Psoas muscle (tissue), 8 donors: ENCODE results near the gene ATP9A. TPM values are rescaled to one million over a fixed set of nuclear protein-coding genes. Genes with fewer than 3 reads are reported as not detected.
"Not testable (repeated sequence)": the region's sequence is repeated elsewhere in the genome, so short reads cannot be mapped to it uniquely, and the experiment has no call there.

Source experiments
- ATAC-seq, 4 donors: fragments of 200-7000 bp; cut with Tn5 transposase; one replicate each; pipeline ENCODE4 v1.9.1; 2020; ENCODE audit warnings: moderate library complexity in 3 of 4, mild to moderate bottlenecking in 2 of 4
- DNase-seq, 2 donors: peaks; one replicate each; pipeline ENCODE4 v3.0.0-alpha.2; 2020
- H3K27ac ChIP-seq: fragments of 200-600 bp; one replicate; pipeline ENCODE4 v1.8.0; 2022
- H3K27me3 ChIP-seq, 3 donors: fragments of 200-600 bp in 1 of 3; one replicate each; pipeline versions ENCODE4 v1.6.1 to v1.8.0; 2013 to 2022; ENCODE audit warnings: low read length in 2 of 3, mild to moderate bottlenecking in 2 of 3, moderate library complexity in 1 of 3; ENCODE audit not compliant: insufficient read depth in 3 of 3
- H3K36me3 ChIP-seq, 2 donors: fragments of 200-600 bp in 1 of 2; one replicate each; pipeline versions ENCODE4 v1.6.1 to v1.8.0; 2013 to 2022; ENCODE audit warnings: low read depth in 1 of 2, mild to moderate bottlenecking in 1 of 2, moderate library complexity in 1 of 2; ENCODE audit not compliant: insufficient read depth in 1 of 2
- H3K4me1 ChIP-seq: fragments of 200-600 bp; one replicate; pipeline ENCODE4 v1.8.0; 2022
- H3K4me3 ChIP-seq: fragments of 200-600 bp; one replicate; pipeline ENCODE4 v1.8.0; 2022; ENCODE audit warnings: mild to moderate bottlenecking
- H3K9me3 ChIP-seq: fragments of 200-600 bp; one replicate; pipeline ENCODE4 v1.8.0; 2022
- WGBS, 3 donors: extraction: QIAGEN DNeasy Blood & Tissue Kit; methylation state at CpG; one replicate each; pipeline versions ENCODE4 v1.1.6 to v1.1.7; 2013; 5-methylcytosine and 5-hydroxymethylcytosine counted together
- intact Hi-C, 2 donors: fragments of 100-400 bp; cut with DNase I; formaldehyde crosslinking; loops; one replicate each; pipeline versions ENCODE4 v1.11.0 to v1.14.2; 2022
- polyA plus RNA-seq, 3 donors: library from polyadenylated mRNA; stranded (reverse); fragments of 200-250 nt; gene quantifications; one replicate each; pipeline ENCODE4 v1.2.3, GENCODE V29; 2013
- total RNA-seq, 4 donors: library from RNA; stranded (reverse); fragmentation: NEBNext Ultra II Directional in 2 of 4; extraction: Animal tissue kit (Norgen Biotek cat#: 25700) in 2 of 4; gene quantifications; one replicate each; pipeline versions ENCODE4 v1.2.1 to v1.2.4, GENCODE V29; 2021 to 2023
- TF ChIP-seq, protein P1 (sequence below): fragments of 200-600 bp; IDR thresholded peaks from one replicate; pipeline ENCODE4 v1.8.0; 2022; ENCODE audit warnings: antibody characterized with exemption
- donor health status: healthy with polysubstance abuse.
- donor health status: DM: no; HTN: no; CAD: no; lungs with moderate emphysema.
- donor health status: Bipolar disorder and iron deficiency.
- donor health status: healthy.
- donor health status: DM: yes; HTN: yes; CAD: no.
- donor health status: DM: no; HTN: no; CAD: no.
- donor health status: DM: no; HTN: no; CAD: no.
- donor health status: DM: yes; HTN: yes; CAD: no.

The ATP9A gene
- total and polyA plus RNA-seq, 7 donors = 1.8 to 42.3 (median 17.2) TPM

DNA sequence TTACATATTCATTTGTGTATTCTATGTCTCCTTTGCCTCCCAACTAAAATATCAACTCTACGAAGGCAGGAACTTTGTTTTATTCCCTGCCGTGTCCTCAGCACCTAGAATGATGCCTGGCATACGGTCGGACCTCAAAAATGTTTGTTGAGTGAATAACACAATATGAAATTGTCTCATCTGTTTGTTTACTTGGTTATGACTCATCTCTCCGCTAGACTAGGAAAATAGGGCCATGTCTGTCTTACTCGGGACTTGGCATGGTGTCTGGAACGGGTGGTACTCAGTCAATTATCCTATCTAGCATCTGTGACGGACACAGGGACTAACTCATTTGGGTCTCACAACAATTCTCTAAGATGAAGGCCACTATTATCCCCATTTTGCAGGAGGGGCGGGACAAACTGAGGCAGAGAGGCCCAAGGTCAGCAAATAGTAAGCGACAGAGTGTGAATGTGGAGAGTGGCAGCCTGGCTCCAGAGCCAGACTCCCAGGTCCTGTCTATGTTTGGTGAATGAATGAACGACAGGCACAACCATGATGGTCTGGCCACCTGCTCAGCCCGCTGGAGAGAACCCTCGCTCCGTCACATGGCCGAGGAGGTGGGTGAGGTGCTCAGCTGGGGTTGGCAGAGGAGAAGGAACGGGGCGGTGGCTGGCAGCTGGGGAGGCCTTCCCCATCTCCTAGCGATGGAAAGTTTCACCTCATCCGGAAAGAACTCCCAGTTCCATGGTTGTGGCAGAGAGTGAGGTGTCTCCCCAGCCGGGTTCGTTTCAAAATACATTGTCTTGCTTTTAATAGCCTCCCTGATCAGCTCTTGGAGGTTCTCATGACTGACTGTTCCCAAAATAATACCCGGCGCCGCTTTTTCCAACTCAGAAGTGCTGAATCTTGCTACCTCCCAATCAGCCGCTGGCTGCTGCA lies 198.1 kb downstream of the ATP9A start:
- H3K4me3 ChIP-seq = peak overlapping the region; percentile 49
- intact Hi-C loops = no loop called here
- TF ChIP-seq, protein P1, sequence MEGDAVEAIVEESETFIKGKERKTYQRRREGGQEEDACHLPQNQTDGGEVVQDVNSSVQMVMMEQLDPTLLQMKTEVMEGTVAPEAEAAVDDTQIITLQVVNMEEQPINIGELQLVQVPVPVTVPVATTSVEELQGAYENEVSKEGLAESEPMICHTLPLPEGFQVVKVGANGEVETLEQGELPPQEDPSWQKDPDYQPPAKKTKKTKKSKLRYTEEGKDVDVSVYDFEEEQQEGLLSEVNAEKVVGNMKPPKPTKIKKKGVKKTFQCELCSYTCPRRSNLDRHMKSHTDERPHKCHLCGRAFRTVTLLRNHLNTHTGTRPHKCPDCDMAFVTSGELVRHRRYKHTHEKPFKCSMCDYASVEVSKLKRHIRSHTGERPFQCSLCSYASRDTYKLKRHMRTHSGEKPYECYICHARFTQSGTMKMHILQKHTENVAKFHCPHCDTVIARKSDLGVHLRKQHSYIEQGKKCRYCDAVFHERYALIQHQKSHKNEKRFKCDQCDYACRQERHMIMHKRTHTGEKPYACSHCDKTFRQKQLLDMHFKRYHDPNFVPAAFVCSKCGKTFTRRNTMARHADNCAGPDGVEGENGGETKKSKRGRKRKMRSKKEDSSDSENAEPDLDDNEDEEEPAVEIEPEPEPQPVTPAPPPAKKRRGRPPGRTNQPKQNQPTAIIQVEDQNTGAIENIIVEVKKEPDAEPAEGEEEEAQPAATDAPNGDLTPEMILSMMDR = no peak
- peaks cover 9% of the 10 kb centered on the region for H3K4me1 ChIP-seq
- H3K27ac ChIP-seq = peak overlapping the region; percentile 77
- no peaks in the 10 kb centered on the region for H3K9me3 ChIP-seq
- WGBS, 3 donors = 28 to 35% (median 30%) methylated on average over 25 of the region's 25 CpGs
- H3K27me3 ChIP-seq = no peaks in the 10 kb centered on the region
- peak; percentile 79 to 94 (median 86) for ATAC-seq
- no peaks in the 10 kb centered on the region for H3K36me3 ChIP-seq
- DNase-seq = peak; percentile 30 to 81

GRCh38 chr20:51568533-51568932 lies 199.7 kb downstream of the ATP9A start:
- H3K36me3 ChIP-seq, H3K9me3 ChIP-seq, H3K27ac ChIP-seq, DNase-seq, intact Hi-C loops, H3K4me3 ChIP-seq, ATAC-seq, H3K27me3 ChIP-seq: not testable (repeated sequence)
- 84 to 94% (median 88%) methylated on average over 3 of the region's 3 CpGs for WGBS, 3 donors
- peaks cover 13% of the 10 kb centered on the region for H3K4me1 ChIP-seq

GRCh38 chr20:51567622-51568021 lies 200.6 kb downstream of the ATP9A start:
- ATAC-seq (no peak), DNase-seq (no peak)
- Histone ChIP-seq H3K4me3 (no peak overlapping the region), H3K4me1 (peaks cover 20% of the 10 kb centered on the region), H3K36me3 (no peaks in the 10 kb centered on the region), H3K27ac (no peak overlapping the region), H3K9me3 (no peaks in the 10 kb centered on the region), H3K27me3 (no peaks in the 10 kb centered on the region)
- TF ChIP-seq, protein P1 = no peak
- WGBS, 3 donors = 85 to 95% (median 93%) methylated on average over 5 of the region's 5 CpGs
- intact Hi-C loops = no loop called here

GRCh38 chr20:51566594-51566993 lies 201.6 kb downstream of the ATP9A start:
- H3K9me3 ChIP-seq = no peaks in the 10 kb centered on the region
- intact Hi-C loops = no loop called here
- H3K27me3 ChIP-seq = no peaks in the 10 kb centered on the region
- WGBS, 3 donors = 82 to 93% (median 88%) methylated on average over 4 of the region's 4 CpGs
- no peak for ATAC-seq
- TF ChIP-seq, protein P1 = no peak
- H3K4me3 ChIP-seq = no peak overlapping the region
- DNase-seq = no peak
- H3K36me3 ChIP-seq = no peaks in the 10 kb centered on the region
- no peak overlapping the region for H3K27ac ChIP-seq
- H3K4me1 ChIP-seq = peaks cover 25% of the 10 kb centered on the region

GRCh38 chr20:51565298-51566144 lies 202.7 kb downstream of the ATP9A start:
- ATAC-seq = no peak
- 25 to 39% (median 34%) methylated on average over 14 of the region's 14 CpGs for WGBS, 3 donors
- no peaks in the 10 kb centered on the region for H3K36me3 ChIP-seq
- H3K9me3 ChIP-seq = no peaks in the 10 kb centered on the region
- intact Hi-C loops = no loop called here
- H3K27ac ChIP-seq = no peak overlapping the region
- no peaks in the 10 kb centered on the region for H3K27me3 ChIP-seq
- TF ChIP-seq, protein P1 = no peak
- no peak for DNase-seq
- peaks cover 24% of the 10 kb centered on the region for H3K4me1 ChIP-seq
- no peak overlapping the region for H3K4me3 ChIP-seq
